GM21529 (cell line): ENCODE measurements around the gene TBCCD1.
"Not testable (repeated sequence)": the region's sequence is repeated elsewhere in the genome, so short reads cannot be mapped to it uniquely, and the experiment has no call there.

ENCODE experiments used
- ATAC-seq: cut with Tn5 transposase; IDR thresholded peaks from one replicate; pipeline ENCODE4 v1.9.1; 2021; ENCODE audit not compliant: unreplicated experiment

Gene TBCCD1

DNA sequence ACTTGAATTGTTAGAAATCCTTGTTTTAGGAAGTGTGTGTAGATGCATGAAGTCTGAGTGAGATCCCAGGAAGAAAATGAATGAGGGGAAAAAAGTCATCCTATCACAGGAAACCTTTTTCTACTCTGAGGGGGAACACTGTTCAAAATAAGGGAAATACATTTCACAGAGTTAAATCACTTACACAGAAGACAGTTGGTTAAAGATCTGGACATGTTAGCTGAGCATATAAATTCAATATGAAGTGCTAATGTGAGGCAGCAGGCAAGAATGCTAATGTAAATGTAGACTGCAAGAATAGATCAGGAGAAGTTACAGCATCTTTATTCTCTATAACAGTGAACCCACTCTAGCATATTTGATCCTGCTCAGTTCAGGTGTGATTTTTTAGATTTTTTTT lies 2.6 kb downstream of the TBCCD1 start:
- ATAC-seq: no peak

DNA sequence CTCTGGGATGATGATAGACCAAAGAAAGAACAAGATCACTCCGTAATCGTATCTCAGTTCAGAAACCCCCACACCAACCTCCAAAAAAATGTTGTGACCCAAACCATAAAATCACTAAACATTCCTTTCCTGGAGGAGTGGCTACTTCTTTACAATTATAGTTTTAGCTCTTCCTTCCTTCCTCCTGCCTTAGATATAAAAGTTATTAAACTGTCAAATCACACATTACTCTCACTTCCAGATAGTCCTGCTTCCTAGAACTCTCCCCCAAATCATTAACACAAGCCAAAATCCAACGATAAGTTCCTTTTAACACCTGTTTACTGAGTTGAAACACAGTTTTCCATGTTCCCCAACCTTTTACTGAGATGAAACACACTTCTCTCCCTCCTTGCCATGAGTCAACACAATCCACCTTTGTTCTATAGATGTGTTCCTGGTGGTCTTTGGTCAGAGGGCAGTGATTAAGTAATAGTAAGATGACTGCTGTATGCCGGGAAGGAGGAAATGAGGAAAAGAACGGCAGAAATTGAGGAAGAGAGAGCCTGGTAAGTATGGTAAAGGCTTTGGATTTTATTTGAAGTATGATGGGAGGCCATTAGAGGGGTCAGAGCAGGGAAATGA lies 14.6 kb downstream of the TBCCD1 start:
- no peak for ATAC-seq

DNA sequence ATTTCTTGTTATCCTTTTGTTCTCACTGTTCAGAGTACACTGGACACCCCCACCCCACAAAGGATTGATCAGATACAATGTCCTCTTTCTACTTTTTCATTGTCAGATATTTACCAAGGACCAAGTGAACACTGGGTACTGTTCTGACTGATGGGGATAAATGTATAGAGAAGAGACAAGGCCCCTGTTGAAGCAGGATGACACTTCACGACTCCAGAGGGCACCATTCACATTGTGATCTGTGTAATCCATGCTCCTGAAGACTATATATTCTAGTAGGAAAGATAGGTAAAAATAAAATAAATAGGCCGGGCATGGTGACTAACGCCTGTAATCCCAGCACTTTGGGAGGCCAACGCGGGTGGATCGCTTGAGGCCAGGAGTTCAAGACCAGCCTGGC lies 15.8 kb downstream of the TBCCD1 start:
- ATAC-seq: no peak

DNA sequence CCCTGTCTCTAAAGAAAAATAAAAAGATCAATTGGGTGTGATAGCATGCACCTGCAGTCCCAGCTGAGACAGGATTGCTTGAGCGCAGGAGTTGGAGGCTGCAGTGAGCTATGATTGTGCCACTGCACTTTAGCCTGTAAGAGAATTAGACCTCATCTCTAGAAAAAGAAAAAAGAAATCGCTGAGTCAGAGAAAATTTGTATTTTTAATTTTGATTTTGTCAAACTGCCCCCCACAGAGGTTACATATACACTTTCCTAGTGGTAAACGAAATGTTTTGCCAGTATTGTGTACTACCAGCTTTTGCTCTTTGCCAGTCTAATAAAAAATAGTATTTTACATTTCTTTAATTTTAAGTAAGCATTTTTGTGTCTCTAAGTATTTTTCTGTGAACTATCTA lies 17.6 kb downstream of the TBCCD1 start:
- ATAC-seq: no peak

DNA sequence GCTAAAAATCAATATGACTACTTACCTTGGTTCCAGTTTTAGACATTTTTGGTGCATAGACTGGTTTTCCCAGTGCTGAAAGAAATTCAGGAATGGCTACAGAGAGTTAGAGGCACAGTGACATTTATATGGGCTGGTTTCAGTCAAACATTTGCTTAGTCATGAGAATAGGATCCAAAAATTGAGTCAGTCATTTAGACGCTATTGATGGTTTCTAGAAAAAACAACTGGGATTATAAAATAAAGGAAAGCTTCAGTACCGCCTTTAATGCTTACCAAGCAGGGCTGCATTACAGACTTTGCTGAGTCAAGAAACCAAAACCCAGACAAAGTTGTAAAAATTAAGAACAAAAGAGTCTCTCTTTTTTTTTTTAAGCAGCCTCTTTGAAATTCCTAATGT lies 22.9 kb downstream of the TBCCD1 start, which contains the start of gene CRYGS:
Gene CRYGS, minus strand, starts transcription at position 100 of the 400 bp plus-strand sequence. Its CDS starts 54 bp downstream, at position 46.
- no peak for ATAC-seq

DNA sequence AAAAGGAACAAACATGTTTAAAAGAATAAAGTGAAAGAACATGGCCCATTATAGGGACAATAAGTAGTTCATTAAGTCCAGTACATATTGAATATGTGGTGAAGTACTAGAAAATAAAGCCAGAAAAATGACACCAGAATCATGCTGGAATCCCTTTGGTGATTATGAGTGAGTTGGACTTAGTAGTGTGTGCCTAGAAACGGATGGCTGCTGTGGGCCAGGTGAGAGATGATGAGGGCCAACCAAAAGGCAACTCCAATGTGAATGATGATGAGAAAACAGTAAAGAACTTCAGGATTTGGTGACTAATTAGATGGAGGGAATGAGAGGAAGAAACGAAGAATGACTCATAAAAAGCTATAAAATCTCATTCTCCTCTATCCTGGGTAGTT lies 26.3 kb downstream of the TBCCD1 start:
- no peak for ATAC-seq

DNA sequence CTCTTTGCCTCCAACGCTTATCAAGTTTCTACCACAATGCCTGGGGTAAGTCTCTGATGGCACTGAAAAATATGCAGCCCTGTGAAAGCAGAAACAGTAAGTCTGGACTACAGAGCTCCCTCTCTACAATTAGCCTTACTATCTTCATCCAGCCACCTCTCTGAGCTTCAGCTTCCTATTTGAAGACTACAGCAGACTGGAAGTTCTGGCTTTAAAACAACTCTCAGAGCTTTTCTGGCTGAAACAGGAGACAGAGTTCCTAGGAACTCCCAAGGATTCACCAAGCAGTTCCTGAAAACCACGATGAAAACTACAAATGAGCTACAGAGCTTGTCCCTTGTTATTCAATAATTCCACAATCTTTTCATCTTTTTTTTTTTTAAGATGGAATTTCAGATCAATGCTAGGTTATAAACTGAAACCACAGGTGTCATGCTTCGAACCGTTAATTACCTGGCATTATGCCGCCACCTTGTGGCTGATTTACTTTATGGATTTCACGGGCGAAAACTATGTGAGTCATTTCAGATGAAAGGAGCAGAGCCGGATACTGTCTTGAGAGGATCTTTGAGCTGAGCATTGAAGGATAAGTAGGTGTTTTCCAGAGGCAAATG lies 26.8 kb downstream of the TBCCD1 start:
- peak; percentile 46 for ATAC-seq

DNA sequence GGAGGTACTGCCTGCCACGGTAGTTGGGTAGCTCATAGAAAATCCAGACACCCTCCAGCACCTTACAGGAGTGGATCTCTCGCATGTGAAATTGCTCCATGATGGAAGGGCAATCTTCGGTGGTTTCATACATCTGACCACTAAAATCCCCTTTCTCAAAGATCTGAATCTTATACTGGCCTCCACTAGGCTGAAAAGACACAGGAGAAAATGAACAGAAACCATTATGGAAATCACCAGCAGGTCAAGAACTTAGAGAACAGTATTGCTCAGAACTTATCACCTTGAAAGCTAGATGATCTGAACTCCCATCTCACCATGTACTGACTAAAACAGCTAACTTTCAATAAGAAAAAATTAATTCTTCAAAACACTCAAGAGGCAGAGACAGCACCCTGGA lies 28.4 kb downstream of the TBCCD1 start:
- no peak for ATAC-seq

DNA sequence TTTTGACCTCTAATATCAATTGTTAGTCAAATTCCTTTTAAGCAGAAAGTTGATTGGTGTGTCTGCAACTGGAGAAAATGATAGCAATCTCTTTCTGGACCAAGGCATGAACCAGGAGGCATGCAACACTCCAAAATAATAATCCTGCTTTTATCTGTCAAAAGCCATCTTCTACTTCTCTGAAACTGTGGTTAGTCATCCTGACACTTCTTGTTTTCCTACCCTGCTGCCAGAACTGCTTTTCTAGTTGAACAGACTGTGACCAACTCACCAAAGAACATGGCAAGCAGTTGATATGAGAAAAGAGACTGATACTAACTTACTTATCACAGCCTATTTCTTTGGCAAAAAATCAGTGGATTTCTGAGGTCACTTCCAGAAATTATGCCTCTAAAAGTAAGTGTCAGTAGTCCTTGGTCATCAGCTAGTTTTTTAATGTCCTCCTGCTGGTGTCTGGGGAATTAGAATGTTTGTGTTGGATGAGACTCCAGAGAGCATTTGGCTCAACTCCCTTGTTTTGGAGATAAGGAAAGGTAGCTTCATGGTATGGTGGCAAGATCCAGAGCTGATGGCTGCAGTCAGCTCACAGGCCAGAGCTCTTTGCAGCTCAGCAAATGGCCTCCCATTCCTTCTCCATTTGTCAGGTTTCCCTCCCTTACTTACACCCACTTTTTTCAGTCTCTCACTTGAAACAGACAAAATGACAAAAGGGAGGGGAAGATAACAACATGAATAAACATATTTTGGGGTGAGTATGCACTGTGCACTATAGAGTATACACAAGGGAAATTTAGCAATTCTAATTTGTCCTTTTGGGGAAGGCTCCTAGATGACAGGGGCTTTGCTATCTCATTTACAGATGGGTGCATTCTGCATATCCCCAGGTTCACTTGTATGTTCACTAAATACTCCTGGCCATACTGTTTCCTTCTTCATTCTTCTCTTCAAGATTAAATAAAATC lies 30.0 kb downstream of the TBCCD1 start:
- no peak for ATAC-seq

DNA sequence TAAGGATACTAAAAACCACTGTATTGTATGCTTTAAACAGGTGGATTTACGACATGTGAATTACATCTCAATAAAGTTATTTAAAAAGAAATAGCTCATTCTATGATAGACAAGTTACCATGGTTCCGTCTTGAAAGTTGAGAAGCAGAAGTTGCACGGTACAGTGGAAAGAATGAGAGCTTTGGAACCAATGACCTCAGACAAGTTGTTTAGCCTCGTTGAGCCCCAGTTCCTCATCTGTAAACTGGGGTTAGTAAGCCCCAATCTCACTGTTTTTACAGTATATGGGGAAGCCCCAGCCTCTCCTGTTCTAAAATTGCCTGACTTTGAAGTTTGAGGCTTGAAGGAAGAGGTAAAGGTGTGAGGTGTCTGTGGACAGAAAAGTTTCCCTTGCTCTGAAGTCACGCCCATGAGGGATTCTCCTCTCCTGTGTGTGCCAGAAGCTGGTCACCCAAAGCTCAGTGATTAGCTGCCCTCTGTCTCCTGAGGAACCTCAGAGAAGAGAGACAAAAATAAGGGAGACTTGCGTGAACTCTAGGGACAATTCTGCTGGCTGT lies 32.9 kb downstream of the TBCCD1 start:
- peak; percentile 81 for ATAC-seq

DNA sequence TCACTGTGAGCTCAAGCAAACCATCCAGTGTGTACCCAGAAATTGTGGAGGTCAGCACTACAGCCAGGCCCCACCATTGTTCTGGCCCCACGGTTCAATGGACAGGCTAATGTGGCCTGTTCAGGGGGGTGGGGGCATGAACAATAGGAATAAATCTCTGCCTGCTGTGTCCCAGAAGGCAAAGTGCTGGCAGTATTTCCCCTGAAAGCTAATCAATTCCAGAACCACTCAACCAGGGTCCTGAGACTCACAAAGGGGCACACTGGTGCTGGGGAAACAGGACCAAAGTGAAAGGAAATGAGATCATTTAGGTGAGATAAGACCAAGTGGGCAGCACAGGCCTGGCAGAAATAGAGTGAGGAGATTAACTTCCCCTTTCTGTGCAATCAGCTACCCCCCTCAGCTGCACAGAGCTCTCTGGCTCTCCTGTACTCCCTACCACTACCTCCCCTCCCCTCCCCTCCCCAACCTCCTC lies 34.5 kb downstream of the TBCCD1 start:
- peak; percentile 53 for ATAC-seq

DNA sequence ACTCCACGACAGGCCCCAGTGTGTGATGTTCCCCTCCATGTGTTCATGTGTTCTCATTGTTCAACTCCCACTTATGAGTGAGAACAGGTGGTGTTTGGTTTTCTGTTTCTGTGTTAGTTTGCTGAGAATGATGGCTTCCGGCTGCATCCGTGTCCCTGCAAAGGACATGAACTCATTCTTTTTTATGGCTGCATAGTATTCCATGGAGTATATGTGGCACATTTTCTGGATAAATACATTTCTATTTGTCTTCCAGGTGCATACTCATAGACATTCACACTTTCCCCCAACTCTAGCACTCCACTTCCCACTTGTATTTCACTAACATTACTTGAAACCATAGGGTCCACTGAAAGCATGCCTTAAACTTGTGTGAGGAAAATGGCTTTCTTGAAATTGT lies 35.4 kb downstream of the TBCCD1 start:
- ATAC-seq: not testable (repeated sequence)

DNA sequence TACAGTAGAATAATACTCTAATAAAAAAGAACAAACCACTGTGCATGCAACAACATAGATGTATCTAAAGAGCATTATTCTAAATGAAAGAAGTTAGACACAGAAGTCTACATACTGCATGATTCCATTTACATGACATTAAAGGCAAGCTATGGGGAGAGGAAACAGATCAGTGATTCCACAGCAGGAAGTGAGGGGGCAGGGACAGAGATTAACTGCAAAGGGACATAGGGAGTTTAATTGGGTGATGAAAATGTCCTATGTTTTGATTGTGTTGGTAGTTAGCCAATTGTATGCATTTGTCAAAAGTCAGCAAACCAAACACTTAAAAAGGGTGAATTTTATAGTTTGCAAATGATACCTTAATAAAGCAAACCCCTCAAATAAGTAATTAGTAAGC lies 36.7 kb downstream of the TBCCD1 start:
- no peak for ATAC-seq

DNA sequence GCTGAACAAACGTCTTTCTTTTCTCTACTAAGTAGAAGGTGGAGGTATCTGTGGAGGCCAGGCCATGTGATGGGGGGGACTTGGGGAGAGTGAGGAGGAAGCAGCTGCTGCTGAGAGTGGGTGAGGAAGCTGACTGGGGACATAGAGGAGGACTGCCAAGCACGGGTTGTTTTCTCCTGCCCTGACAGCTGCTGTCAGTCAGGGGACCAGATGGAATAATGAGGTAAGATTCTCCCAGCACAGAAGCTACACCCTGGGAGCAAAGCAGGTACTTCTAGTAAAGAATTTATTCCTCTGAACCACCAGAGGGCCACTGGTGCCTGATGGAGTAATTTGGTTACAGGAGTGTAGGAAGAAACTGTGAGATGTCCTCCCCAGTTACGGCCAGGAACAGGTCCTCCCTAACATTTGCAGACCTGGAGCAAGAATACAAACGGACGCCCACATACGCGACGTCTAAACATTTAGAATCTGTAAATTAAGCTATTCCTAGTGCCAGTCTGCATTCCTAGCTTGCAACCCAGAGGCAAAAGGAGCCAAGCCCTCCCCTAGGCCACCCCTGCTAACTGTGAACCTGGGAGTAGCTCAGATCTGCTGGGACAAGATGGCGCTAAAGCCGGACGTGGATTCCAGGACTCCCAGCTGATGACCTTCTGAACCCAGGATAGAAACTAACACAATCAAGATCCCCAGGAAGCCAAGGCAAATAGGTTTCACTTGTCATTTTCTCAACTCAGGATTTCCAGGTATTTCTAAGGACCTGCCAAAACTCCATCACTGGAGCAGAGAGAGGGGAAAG lies 37.7 kb downstream of the TBCCD1 start:
- no peak for ATAC-seq

DNA sequence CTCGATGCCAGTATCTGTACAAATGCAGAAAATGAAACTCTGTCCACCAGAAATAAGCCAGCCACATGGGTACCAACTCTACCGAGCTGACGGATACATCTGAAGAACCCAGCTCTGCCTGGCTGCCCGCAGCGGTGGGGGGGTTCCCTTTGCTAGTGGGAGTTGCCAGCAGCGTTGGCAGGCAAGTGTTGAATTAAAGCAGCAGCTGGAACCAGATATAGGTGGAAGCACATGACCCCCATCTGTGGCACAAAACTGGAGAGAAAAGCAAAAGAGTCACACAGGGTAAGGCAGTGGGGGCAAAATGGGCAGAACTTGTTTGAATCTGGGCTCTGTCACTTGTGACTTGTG lies 40.9 kb downstream of the TBCCD1 start:
- no peak for ATAC-seq

DNA sequence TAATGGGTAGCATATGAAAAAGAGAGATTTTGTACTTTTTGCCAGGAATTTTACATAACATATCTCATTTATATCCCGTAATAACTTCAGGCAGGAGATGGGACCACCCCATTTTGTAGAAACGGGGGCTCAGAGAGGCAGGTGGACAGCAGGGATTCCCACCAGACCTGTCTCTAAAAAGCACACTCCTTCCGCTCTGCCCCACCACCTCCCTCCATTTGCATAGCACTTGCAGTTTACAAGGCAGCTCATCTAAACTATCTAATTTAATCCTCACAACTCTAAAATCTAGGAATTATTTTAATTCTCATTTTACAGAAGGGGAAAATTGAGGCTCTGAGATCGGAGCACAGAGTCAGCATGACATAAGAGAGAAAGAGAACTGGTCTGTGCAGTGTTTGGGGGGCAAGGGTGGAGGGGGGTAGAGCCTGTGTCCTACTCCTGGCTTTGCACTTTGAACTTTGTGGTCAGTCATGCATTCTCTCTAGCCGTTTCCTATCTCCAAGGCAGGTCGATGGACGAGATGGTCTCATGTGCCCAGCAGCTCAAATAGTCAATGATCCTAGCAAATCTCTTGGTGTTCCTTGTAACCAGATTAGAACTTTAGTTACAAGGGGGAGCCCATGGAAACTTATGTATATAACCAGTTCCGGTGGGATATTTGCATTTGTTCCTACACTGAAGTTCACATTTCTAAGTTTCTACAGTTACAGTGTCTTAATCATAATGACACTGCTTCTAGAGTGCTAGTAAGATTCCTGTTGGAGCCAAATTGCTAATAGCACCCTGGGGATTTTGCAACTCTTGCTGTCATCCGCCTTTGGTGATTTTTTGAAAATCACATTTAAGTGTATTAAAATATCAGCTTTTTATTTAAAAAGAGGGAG lies 41.5 kb downstream of the TBCCD1 start:
- ATAC-seq: no peak

DNA sequence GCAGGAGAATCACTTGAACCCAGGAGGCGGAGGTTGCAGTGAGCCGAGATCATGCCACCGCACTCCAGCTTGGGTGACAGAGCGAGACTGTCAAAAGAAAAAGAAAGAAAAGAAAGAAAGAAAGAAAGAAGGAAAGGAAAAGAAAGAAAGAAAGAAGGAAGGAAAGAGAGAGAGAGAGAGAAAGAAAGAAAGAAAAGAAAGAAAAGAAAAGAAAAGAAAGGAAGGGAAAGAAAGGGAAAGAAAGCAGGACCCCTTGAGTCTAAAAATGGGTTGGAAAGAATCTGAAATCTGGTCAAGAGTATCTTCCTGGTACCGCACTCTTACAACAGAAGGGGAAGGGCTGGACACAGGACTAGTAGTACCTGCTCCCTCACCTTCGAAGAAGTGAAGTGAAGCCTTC lies 42.5 kb downstream of the TBCCD1 start:
- ATAC-seq: no peak

DNA sequence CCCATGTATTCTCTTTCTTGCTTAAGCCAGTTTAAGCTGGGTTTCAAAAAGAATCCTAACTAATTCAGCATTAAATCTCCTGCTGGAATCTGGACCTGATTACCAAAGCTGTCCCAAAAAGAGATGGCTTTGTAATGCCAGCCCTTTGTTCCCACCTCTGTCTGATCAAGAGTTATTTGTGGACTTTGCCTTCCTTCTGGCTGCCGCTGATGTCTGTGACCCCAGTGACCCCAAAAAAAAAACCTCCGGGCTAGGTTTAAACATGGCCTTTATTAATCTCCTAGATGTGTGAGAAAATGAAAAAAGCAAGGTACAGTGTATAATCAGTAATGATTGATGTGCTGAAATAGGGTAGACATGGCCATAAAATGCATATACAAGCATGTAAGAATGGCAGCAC lies 43.7 kb downstream of the TBCCD1 start:
- no peak for ATAC-seq

DNA sequence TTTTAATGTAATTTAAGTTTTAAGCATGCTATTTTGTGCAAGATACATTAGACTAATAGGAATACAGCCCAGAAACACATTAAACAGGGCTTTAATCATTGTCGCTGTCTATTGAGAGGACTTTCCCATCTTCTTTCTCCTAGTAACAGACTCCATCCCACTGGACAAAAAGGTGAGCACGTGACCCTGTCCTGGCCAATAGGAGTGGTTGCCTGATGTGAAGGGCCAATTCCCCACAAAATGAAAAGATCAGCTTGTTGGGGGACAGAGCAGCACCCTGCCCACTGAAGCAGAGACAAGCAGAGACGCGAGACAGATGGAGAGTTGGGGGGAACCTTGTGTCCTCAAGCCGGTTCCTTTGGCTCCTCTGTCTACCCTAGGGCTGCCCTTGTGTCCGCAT lies 44.1 kb downstream of the TBCCD1 start:
- ATAC-seq: no peak
